Osteoblast (primary cell): ENCODE results near the gene SYDE1. TPM values are rescaled to one million over a fixed set of nuclear protein-coding genes. Genes with fewer than 3 reads are reported as not detected.

Source experiments
- DNase-seq: peaks from one replicate; pipeline ENCODE4 v3.0.0; 2011; ENCODE audit warnings: low spot score, mixed read lengths; ENCODE audit not compliant: insufficient read length; ENCODE audit errors: missing footprints
- H2AFZ ChIP-seq: 2 replicates; pipeline ENCODE4 v1.6.0; 2011; ENCODE audit warnings: mild to moderate bottlenecking, low read length
- H3K27ac ChIP-seq: 2 replicates; pipeline ENCODE4 v1.5.1; 2011; ENCODE audit warnings: mild to moderate bottlenecking, low read depth, low read length, moderate library complexity
- H3K27me3 ChIP-seq: 2 replicates; pipeline ENCODE4 v1.6.0; 2012; ENCODE audit warnings: mild to moderate bottlenecking, control low read depth, inconsistent platforms, low read length, moderate library complexity; ENCODE audit not compliant: insufficient read depth
- H3K36me3 ChIP-seq: 2 replicates; pipeline ENCODE4 v1.5.1; 2011; ENCODE audit warnings: mild to moderate bottlenecking, low read length, control low read depth, moderate library complexity; ENCODE audit not compliant: insufficient read depth
- H3K4me1 ChIP-seq: 2 replicates; pipeline ENCODE4 v1.5.1; 2011; ENCODE audit warnings: mild to moderate bottlenecking, low read length, control low read depth, moderate library complexity; ENCODE audit not compliant: insufficient read depth
- H3K4me2 ChIP-seq: 2 replicates; pipeline ENCODE4 v1.6.0; 2011; ENCODE audit warnings: mild to moderate bottlenecking, low read length; ENCODE audit not compliant: insufficient read depth
- H3K4me3 ChIP-seq: fragments of 200-600 bp; sonication (generic); 3 replicates; pipeline ENCODE4 v1.5.1; 2012; ENCODE audit warnings: mild to moderate bottlenecking, low read length, inconsistent platforms; ENCODE audit not compliant: insufficient read depth
- H3K79me2 ChIP-seq: 2 replicates; pipeline ENCODE4 v1.6.0; 2012; ENCODE audit warnings: mild to moderate bottlenecking, low read length, control low read depth, inconsistent platforms; ENCODE audit not compliant: insufficient read depth
- H3K9me3 ChIP-seq: 2 replicates; pipeline ENCODE4 v1.5.1; 2011; ENCODE audit warnings: low read depth, low read length, control low read depth
- H4K20me1 ChIP-seq: 2 replicates; pipeline ENCODE4 v1.6.0; 2012; ENCODE audit warnings: mild to moderate bottlenecking, low read length, control low read depth; ENCODE audit not compliant: insufficient read depth
- CTCF ChIP-seq: IDR thresholded peaks from 2 replicates; pipeline ENCODE4 v1.5.1; 2011; ENCODE audit warnings: mild to moderate bottlenecking, low read depth, low read length, moderate library complexity; ENCODE audit errors: extremely low read depth
- total RNA-seq: library from RNA; depleted of rRNA; stranded (reverse); fragments of >200 nt; gene quantifications from 2 replicates; pipeline ENCODE4 v1.2.3, GENCODE V29; 2012

Gene SYDE1
- total RNA-seq, 1 donor = 56.8 TPM

- H3K9me3 ChIP-seq = no peaks in the 10 kb centered on the region
- DNase-seq = peak; percentile 54
Observed at GRCh38 chr19:15154002-15154612, 46.9 kb downstream of the SYDE1 start.

DNA sequence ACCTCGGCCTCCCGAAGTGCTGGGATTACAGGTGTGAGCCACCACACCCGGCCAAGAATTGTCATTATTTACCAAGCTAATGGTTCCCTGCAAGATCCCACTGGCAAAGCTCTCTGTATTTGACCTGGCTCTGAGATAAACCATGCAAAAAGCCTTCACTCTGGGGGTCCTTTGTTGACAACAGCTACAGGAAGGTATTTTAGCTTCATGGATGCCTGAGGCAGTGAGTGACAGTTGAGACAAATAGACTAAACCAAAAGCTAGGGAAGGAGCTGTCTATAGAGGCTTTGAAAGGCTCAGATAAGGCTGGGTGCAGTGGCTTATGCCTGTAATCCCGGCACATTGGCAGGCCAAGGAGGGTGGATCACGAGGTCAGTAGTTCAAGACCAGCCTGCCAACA lies 48.1 kb downstream of the SYDE1 start:
- no peak for DNase-seq
- peaks cover 11% of the 10 kb centered on the region for H3K36me3 ChIP-seq
- no peak for TF ChIP-seq CTCF

More at GRCh38 chr19:15154002-15154612, 46.9 kb downstream of the SYDE1 start:
- Histone ChIP-seq H2AFZ (no peak overlapping the region), H3K4me2 (peak overlapping the region; percentile 32), H3K27me3 (no peaks in the 10 kb centered on the region), H3K36me3 (peaks cover under 1% of the 10 kb centered on the region), H3K27ac (no peak overlapping the region), H3K4me1 (peaks cover 3% of the 10 kb centered on the region), H4K20me1 (no peaks in the 10 kb centered on the region), H3K79me2 (no peaks in the 10 kb centered on the region), H3K4me3 (no peak overlapping the region)
- peak; percentile 77 for TF ChIP-seq CTCF

DNA sequence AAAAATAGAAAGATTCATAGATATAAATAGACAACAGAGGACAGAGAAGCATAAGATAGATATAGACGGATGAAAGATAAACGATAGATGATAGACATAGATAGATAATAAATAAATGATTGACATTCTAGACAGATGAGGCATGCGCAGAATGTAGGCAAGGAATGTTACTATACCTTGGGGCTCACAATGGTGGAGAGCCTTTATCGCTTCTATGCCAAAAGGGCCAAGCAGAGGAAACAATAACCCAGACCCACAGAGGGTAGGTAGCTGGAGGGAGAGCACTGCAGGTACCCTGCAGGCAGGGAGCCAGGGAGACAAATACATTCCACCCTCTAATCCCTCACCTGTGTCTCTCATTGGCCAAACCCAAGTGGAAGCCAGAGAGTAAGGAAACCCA lies 49.2 kb downstream of the SYDE1 start:
- DNase-seq = no peak
- Histone ChIP-seq H3K79me2 (no peaks in the 10 kb centered on the region), H3K27me3 (no peaks in the 10 kb centered on the region), H4K20me1 (no peaks in the 10 kb centered on the region), H2AFZ (no peak overlapping the region), H3K4me3 (no peak overlapping the region), H3K9me3 (no peaks in the 10 kb centered on the region), H3K4me1 (peaks cover 3% of the 10 kb centered on the region), H3K36me3 (peaks cover 22% of the 10 kb centered on the region), H3K4me2 (no peak overlapping the region), H3K27ac (no peak overlapping the region)
- no peak for TF ChIP-seq CTCF

More for the DNA sequence above, 48.1 kb downstream of the SYDE1 start:
- no peak overlapping the region for H3K4me3 ChIP-seq
- H3K27me3 ChIP-seq = no peaks in the 10 kb centered on the region
- no peaks in the 10 kb centered on the region for H4K20me1 ChIP-seq
- no peaks in the 10 kb centered on the region for H3K79me2 ChIP-seq
- H3K4me2 ChIP-seq = no peak overlapping the region
- peaks cover 3% of the 10 kb centered on the region for H3K4me1 ChIP-seq
- H3K9me3 ChIP-seq = no peaks in the 10 kb centered on the region
- no peak overlapping the region for H2AFZ ChIP-seq
- no peak overlapping the region for H3K27ac ChIP-seq

DNA sequence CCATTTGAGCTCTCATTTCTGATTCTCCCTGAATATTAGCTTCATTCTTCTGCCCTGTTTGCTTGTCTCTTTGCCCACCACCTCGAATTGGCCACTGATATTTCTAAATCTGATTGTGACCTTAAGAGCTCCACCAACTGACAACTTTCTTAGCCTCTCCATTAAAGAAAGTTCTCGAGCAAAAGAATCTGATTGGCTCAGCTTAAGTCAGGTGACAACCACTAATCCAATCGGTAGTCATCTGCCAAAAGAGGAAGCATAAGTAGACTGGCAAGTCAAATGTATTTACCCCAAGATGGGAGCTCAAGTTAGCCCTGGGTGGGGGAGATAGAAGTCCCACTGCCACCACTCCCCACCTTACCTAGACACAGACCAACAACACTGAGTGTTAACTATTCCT lies 52.0 kb downstream of the SYDE1 start:
- H3K27ac ChIP-seq = no peak overlapping the region
- no peak for TF ChIP-seq CTCF
- DNase-seq = peak; percentile 57
- H2AFZ ChIP-seq = no peak overlapping the region
- no peaks in the 10 kb centered on the region for H3K79me2 ChIP-seq
- H3K4me3 ChIP-seq = no peak overlapping the region
- H3K9me3 ChIP-seq = no peaks in the 10 kb centered on the region
- no peaks in the 10 kb centered on the region for H3K4me1 ChIP-seq
- peaks cover 43% of the 10 kb centered on the region for H3K36me3 ChIP-seq
- H4K20me1 ChIP-seq = no peaks in the 10 kb centered on the region
- no peak overlapping the region for H3K4me2 ChIP-seq
- H3K27me3 ChIP-seq = no peaks in the 10 kb centered on the region
